MG63 (cell line): ENCODE data around the gene KRTAP1-1. TPM values are rescaled to one million over a fixed set of nuclear protein-coding genes. Genes with fewer than 3 reads are reported as not detected.
A peak's percentile ranks its signal among the peaks of the same experiment; 100 is the strongest.
"Not testable (repeated sequence)": the region's sequence is repeated elsewhere in the genome, so short reads cannot be mapped to it uniquely, and the experiment has no call there.

Source experiments
- DNase-seq: peaks from one replicate; pipeline ENCODE4 v3.0.0-alpha.2; 2020
- H3K27me3 ChIP-seq: fragments of 250-450 bp; sonication (Bioruptor Pico); 2 replicates; pipeline ENCODE4 v1.5.1; 2020; ENCODE audit warnings: mild to moderate bottlenecking, moderate library complexity
- H3K36me3 ChIP-seq: fragments of 250-450 bp; sonication (Bioruptor Pico); 2 replicates; pipeline ENCODE4 v1.5.1; 2020; ENCODE audit warnings: mild to moderate bottlenecking, moderate library complexity
- H3K4me3 ChIP-seq: fragments of 250-450 bp; sonication (Bioruptor Pico); 2 replicates; pipeline ENCODE4 v1.5.1; 2020; ENCODE audit warnings: mild to moderate bottlenecking, moderate library complexity
- H3K9me3 ChIP-seq: fragments of 250-450 bp; sonication (Bioruptor Pico); 2 replicates; pipeline ENCODE4 v1.5.1; 2020; ENCODE audit warnings: mild to moderate bottlenecking, moderate library complexity
- total RNA-seq: library from RNA; depleted of rRNA; stranded (reverse); fragments of >200 nt; shearing (Covaris generic); gene quantifications from 2 replicates; pipeline ENCODE4 v1.2.3, GENCODE V29; 2014; ENCODE audit warnings: low replicate concordance; rRNA removed

The KRTAP1-1 gene, protein sequence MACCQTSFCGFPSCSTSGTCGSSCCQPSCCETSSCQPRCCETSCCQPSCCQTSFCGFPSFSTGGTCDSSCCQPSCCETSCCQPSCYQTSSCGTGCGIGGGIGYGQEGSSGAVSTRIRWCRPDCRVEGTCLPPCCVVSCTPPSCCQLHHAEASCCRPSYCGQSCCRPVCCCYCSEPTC
- total RNA-seq = 0.33 TPM in 1 of 2 replicates, not detected in the other

DNA sequence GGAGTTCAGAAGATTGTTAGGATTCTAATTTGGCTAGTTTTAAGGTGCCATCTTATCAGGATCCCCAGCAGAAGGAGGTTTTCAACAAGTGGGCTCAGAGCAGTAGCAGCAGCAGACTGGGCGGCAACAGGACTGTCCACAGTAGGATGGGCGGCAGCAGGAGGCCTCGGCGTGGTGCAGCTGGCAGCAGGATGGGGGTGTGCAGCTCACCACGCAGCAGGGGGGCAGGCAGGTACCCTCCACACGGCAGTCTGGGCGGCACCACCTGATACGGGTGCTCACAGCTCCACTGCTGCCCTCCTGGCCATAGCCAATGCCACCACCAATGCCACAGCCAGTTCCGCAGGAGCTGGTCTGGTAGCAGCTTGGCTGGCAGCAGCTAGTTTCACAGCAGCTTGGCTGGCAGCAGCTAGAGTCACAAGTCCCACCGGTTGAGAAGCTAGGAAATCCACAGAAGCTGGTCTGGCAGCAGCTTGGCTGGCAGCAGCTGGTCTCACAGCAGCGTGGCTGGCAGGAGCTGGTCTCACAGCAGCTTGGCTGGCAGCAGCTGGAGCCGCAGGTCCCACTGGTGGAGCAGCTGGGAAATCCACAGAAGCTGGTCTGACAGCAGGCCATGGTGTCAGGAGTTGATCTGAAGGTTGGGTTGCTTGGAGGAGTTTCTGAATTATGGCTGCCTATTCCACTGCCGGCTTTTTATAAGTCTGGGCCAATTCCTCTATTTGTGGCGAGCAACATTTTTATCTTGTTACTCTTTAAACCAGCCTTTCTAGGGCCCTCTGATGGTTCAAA lies at the start of gene KRTAP1-1:
Gene KRTAP1-1 (minus strand): TSS at position 668 of the 789 bp plus-strand sequence. CDS start 53 bp downstream, at position 615.
- not testable (repeated sequence) for H3K27me3 ChIP-seq, H3K36me3 ChIP-seq, H3K4me3 ChIP-seq
- peaks cover 14% of the 10 kb centered on the region for H3K9me3 ChIP-seq
- peak; percentile 88 for DNase-seq

DNA sequence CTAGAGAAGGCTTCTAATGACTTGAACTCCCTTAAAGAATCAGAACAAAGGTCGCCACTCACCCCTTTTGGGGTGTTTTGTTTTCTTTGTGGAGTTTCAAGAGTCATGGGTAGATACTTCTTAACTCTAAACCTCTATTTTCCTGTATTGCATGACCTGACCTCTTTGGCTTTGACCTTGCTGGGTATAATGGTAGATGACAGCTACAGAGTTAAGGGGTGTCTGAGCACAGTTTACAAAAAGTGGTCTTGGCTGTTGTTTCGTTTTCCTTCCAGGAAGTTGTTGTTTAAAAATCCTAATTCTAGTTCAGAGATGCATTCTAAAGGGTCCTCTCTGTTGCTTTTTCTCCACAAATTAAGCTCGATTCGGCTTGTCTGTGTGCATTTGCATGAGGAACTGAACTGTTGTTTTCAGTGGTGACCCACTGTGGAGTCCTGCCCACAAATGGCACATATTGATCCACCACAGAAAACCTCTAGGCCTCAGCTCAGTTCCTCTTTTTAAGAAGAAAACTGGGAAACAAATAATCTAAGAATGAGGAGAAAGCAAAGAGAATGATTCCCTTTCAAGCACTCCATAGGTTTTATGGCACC lies 47.6 kb upstream of the KRTAP1-1 start:
- H3K9me3 ChIP-seq, H3K27me3 ChIP-seq, DNase-seq, H3K4me3 ChIP-seq, H3K36me3 ChIP-seq: not testable (repeated sequence)

DNA sequence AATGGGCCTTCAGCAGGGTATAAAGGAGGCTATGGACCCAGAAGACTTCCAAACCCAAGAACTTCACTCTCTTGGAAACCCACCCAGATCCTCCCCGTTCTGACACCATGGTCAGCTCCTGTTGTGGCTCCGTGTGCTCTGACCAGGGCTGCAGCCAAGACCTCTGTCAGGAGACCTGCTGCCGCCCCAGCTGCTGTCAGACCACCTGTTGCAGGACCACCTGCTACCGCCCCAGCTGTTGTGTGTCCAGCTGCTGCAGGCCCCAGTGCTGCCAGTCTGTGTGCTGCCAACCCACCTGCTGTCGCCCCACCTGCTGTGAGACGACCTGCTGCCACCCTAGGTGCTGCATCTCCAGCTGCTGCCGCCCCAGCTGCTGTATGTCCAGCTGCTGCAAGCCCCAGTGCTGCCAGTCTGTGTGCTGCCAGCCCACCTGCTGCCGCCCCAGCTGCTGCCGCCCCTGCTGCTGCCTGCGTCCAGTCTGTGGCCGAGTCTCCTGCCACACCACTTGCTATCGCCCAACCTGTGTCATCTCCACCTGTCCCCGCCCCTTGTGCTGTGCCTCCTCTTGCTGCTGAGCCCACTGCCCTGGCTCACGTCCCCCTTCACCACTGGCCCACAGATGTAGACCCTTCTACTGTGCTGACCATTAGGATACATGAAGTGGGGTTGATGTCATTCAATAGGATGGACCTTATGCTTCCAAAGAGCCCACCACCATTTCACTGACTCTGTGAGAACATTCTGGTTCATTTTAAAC lies 43.0 kb upstream of the KRTAP1-1 start, which contains the start of gene KRTAP4-7:
Gene KRTAP4-7 (plus strand): TSS at position 51 of the 757 bp plus-strand sequence. CDS start 57 bp downstream, at position 108.
- H3K4me3 ChIP-seq, H3K9me3 ChIP-seq, H3K27me3 ChIP-seq, H3K36me3 ChIP-seq, DNase-seq: not testable (repeated sequence)

DNA sequence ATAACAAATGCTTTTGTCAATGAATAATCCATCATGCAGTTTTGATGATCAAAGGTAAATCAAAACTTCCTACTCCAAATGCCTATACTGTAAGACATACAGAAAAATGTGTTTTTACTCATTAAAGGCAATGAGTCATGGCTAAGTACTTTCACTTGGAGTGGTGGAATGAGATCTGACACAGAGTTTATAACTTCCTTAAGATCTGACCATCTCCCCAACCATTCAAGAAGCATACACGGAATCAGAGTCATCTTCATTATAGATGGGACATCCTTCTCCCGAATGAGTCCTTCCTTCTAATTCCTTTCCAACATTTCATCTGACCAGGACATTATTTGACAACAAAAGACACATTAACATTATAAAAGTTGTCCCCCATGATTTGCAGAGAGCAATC lies 42.2 kb upstream of the KRTAP1-1 start:
- not testable (repeated sequence) for H3K4me3 ChIP-seq, DNase-seq, H3K27me3 ChIP-seq, H3K9me3 ChIP-seq, H3K36me3 ChIP-seq

DNA sequence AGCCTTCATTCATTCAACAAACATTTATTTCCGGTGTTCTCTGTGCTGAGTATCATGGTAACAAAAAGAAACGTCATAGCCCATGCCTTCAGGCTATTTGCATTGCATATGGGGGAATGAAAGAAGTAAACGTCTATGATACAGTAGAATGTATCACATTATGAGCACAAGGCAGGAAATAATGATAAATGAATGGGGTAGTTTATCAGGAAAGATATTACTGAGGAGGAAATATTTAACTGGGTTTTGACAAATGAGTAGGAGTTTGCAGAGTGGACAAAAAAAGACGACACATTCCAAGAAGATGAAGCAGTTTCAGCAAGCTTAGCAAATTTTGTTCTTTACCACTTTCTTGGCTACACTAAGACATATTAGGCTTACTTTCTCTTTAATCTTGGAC lies 41.4 kb upstream of the KRTAP1-1 start:
- DNase-seq = no peak
- Histone ChIP-seq H3K27me3 (no peaks in the 10 kb centered on the region), H3K9me3 (no peaks in the 10 kb centered on the region), H3K4me3 (no peak overlapping the region), H3K36me3 (no peaks in the 10 kb centered on the region)

DNA sequence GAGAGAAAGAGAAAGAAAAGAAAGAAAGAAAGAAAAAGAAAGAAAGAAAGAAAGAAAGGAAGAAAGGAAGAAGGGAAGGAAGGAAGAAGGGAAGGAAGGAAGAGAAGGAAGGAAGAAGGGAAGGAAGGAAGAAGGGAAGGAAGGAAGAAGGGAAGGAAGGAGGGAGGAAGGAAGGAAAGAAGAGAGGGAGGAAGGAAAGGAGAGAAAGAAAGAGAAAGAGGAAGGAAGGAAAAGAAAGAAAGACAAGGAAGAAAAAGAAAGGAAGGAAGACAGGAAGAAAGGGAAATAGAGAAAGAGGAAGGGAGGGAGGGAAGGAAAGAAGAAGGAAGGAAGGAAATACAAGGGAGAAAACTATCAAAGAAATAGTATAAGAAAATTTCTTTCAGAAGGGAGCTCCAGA lies 35.5 kb upstream of the KRTAP1-1 start:
- Histone ChIP-seq H3K4me3 (no peak overlapping the region), H3K9me3 (no peaks in the 10 kb centered on the region), H3K27me3 (no peaks in the 10 kb centered on the region), H3K36me3 (no peaks in the 10 kb centered on the region)
- DNase-seq = no peak

DNA sequence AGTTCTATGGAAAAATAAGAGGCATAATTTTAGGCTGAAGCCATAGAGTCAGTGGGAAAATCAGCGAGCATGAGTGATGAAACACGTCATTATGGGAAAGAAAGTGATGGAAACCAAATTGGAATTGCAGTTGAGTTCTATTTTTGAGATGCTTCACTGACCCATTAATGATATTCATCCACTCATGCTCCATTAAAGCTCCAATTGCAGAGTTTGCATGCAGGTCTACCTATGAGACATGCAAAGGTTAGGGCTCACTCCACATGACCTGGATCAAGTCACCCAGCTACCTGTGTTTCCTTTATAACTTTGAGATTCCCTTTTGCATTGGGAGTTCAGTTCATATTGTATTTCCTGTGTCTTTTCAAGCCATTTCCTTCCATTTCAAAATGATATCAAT lies 32.4 kb upstream of the KRTAP1-1 start:
- no peaks in the 10 kb centered on the region for H3K36me3 ChIP-seq
- DNase-seq = no peak

DNA sequence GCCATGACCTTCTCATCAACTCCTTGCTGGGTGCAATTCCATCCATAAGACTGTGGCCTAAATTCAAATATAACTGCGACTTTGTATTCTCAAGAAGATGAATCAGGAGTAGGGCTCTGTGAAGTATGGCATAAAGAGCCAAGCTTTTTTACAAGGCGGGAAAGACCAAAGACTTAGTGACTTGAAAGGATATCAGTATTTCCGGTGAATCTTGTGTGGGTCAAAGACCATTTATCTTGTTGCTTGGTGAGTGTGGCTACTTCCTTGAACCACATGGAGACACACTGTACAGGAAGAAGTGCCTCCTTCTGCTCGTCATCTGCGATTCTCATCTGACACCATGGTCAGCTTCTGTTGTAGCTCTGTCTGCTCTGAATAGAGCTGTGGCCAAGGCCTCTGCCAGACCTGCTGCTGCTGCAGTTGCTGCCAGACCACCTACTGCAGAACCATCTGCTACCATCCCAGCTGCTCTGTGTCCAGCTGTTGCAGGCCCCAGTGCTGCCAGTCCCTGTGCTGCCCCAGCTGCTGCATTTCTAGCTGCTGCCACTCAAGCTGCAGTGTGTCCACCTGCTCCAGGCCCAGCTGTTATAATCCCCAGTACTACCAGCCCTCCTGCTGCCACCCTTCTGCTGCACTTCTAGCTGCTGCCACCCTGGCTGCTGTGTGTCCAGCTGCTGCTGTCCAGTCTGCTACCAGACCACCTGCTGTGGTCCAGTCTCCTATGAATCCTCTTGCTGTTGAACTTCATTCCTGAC lies 30.5 kb upstream of the KRTAP1-1 start:
- Histone ChIP-seq H3K9me3 (no peaks in the 10 kb centered on the region; the same call in 1 of the 2 replicates), H3K36me3 (no peaks in the 10 kb centered on the region), H3K4me3 (no peak overlapping the region), H3K27me3 (no peaks in the 10 kb centered on the region)
- no peak for DNase-seq

More for the DNA sequence above, 32.4 kb upstream of the KRTAP1-1 start:
- H3K4me3 ChIP-seq = no peak overlapping the region
- H3K27me3 ChIP-seq = no peaks in the 10 kb centered on the region
- H3K9me3 ChIP-seq = no peaks in the 10 kb centered on the region

DNA sequence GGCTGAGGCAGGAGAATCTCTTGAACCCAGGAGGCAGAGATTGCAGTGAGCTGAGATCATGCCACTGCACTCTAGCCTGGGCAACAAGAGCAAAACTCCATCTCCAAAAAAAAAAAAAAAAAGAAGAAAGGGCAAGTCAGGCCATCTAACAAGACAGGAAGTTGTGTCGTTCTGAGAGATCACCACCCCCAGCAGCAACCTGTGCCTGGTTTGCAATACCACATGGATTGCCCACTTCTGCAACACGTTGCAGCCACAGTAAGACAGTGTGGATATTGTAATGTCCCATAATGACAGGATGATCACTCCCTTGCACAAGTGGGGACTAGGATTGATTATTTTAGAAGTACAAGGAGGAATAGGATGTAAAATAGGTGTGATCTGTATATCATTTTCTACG lies 27.8 kb upstream of the KRTAP1-1 start:
- Histone ChIP-seq H3K36me3 (no peaks in the 10 kb centered on the region), H3K27me3 (no peaks in the 10 kb centered on the region), H3K9me3 (no peaks in the 10 kb centered on the region; the same call in 1 of the 2 replicates), H3K4me3 (no peak overlapping the region)
- DNase-seq = no peak

DNA sequence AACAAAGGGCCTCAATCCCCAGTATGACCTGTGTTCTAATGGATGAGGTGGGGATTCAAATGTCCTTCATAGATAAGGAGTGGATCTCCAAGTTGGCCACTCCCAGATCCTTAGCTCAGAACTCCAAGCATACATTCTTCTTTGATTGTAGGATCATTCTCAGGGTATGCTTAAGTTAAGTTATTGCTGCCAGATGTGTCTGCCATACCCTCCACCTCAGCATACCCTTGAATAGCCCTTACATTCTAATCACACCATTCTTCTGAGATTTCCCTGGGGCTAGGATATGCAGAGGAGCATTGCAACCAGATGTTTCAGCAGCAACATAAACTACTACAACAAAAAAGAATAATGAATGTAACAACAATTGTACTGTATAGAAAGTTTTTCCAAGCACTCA lies 26.0 kb upstream of the KRTAP1-1 start:
- no peaks in the 10 kb centered on the region for H3K27me3 ChIP-seq
- no peaks in the 10 kb centered on the region; the same call in 1 of the 2 replicates for H3K9me3 ChIP-seq
- H3K36me3 ChIP-seq = no peaks in the 10 kb centered on the region
- DNase-seq = no peak
- no peak overlapping the region for H3K4me3 ChIP-seq

DNA sequence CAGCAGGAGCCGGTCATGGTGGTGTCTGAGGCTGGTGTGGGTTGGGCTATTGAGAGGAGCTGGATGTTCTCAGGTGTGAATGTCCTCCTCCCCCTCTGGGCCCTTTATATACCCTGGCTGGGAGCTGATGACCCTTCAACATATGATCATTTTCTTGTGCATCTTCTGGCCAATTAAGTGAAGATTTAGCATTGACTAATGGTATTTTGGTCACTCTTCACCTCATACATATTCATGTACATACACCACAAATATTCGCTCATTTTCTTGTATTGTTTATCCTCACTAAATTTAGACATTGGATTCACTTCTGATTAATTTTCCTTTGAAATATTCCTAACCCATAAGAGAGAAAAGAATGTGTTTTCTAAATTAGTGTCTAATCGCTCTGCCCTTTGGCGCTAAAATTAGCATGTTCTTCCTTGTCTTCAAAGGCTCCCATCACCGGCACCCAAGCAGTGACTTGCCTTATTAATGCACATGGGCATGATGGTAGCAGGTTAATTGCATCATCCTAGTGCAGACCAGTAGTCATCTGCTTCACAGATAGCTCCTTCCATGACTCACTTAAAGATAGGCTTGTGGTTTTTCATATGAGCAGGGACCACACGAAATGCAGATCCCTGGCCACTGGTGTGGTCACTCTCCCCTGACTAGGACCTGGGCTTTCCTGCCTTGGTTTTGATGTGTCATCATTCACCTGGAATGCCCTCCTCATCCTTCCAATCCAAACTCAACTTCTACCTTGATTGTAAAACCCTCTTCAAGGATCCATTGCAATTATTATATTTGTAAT lies 24.8 kb upstream of the KRTAP1-1 start, which contains the start of gene KRTAP2-4:
Gene KRTAP2-4 (minus strand): TSS at position 51 of the 796 bp plus-strand sequence. CDS start 34 bp downstream, at position 17.
- no peak within 1 kb of the TSS for H3K4me3 ChIP-seq
- H3K27me3 ChIP-seq = no peaks in the 10 kb centered on the region
- H3K36me3 ChIP-seq = no peaks in the 10 kb centered on the region
- H3K9me3 ChIP-seq = no peaks in the 10 kb centered on the region; the same call in 1 of the 2 replicates
- peak; percentile 34 for DNase-seq

DNA sequence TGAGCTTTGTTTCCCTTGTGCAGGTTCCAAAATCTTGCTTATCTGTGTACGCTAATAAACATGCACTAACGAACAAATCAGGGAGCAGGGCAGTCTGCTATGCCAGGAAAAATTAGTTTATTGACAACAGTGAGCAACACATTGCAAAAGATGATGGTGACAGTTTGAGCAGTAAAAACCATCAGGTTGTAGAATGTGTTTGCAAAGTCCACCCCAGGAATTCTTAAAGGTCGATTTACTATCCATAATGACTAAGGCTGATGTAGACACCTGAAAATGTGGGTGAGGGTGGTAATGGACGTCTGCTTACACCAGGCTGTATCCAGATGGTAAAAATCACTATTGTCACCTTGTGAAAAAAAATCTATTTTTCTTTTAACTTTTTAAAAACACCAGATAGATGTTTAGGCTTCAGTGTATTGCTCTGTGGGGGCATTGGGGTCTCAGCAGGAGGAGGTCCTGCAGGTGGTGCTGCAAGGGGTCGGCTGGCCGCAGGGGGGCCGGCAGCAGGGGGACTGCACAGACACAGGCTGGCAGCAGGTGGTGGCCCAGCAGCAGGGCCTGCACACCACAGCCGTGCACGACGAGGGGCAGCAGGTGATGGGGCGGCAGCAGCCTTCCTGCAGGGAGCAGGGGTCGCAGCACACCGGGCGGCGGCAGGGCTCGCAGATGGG lies 23.9 kb upstream of the KRTAP1-1 start:
- not testable (repeated sequence) for DNase-seq, H3K36me3 ChIP-seq, H3K4me3 ChIP-seq

DNA sequence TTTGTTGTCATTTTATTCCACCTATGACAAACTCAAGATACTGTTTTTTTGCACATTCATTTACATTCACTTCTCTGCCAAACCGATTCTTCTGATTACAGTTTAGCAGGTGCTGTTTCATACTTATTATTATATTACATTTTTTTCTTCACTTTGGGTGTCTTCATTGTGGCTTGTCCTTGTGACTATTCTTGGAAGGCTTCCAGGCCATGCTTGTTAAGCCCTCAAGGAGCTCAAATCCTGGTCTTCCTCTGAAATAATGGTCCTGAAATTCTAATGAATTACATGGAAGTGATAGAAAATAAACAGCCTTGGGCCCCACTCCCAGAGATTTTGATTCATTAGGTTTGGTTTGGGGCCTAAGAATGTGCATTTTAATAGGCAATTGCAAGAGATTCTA lies 23.1 kb upstream of the KRTAP1-1 start:
- H3K4me3 ChIP-seq = no peak overlapping the region
- no peaks in the 10 kb centered on the region for H3K27me3 ChIP-seq
- no peaks in the 10 kb centered on the region; the same call in 1 of the 2 replicates for H3K9me3 ChIP-seq
- no peak for DNase-seq
- no peaks in the 10 kb centered on the region for H3K36me3 ChIP-seq

More for the DNA sequence above, 23.9 kb upstream of the KRTAP1-1 start:
- not testable (repeated sequence) for H3K9me3 ChIP-seq, H3K27me3 ChIP-seq

DNA sequence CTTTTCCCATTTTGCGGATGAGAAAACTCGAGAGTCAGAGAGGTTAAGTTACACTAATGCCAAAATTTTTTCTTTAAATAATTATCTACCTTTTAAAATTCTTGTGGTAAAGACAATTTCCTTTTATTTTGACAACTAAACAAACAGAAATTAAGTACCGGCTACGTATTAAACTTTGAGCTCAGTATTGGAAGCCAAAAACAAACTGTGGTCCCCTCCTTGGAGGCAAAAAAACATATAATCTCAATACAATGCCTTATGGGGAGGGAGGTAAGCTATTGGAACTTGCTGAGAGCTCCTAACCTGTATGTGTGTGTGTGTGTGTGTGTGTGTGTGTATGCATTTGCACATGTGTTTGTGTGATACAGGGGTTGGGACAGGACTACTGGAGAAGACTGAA lies 22.2 kb upstream of the KRTAP1-1 start:
- H3K36me3 ChIP-seq = no peaks in the 10 kb centered on the region
- H3K4me3 ChIP-seq = no peak overlapping the region
- no peak for DNase-seq
- no peaks in the 10 kb centered on the region; the same call in 1 of the 2 replicates for H3K9me3 ChIP-seq
- H3K27me3 ChIP-seq = no peaks in the 10 kb centered on the region

DNA sequence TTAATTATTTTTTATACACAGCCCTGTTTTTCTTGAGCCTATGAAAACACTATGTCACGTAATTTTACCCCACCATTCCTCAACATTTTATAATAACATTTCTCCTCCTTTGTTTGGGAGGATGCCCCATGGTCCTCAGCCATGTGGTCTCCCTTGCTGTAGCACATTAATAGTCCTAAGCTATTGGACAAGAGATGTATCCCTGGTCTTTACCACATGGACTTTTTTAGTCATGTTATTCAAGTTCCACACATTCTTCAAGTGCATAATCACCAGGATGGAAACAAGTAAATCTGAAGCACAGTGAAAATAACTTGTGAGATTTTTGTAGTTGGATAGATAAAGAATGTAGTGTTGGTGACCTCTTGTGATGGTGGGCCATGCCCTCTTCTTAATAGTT lies 20.7 kb upstream of the KRTAP1-1 start:
- no peaks in the 10 kb centered on the region for H3K36me3 ChIP-seq
- H3K9me3 ChIP-seq = peaks cover 3% of the 10 kb centered on the region
- no peaks in the 10 kb centered on the region for H3K27me3 ChIP-seq
- peak; percentile 57 for DNase-seq
- no peak overlapping the region for H3K4me3 ChIP-seq
